ENCODE data around the gene SDHD. TPM values are rescaled to one million over a fixed set of nuclear protein-coding genes. Genes with fewer than 3 reads are reported as not detected.
A peak's percentile ranks its signal among the peaks of the same experiment; 100 is the strongest.

SDHD gene
- total RNA-seq, 4 donors from 2014 or later: 112 to 148 (median 128) TPM

GRCh38 chr11:112115386-112115785 lies 28.7 kb downstream of the SDHD start:
- Histone ChIP-seq H3K9me3 (no peaks in the 10 kb centered on the region), H3K36me3 (peaks cover 0 to 7% (median 0%) of the 10 kb centered on the region in 4 donors), H3K4me3 (no peak overlapping the region), H3K27me3 (no peaks in the 10 kb centered on the region), H3K27ac (replicated peaks in 1 of 4) (no peak overlapping the region), H3K4me1 (peaks cover 0 to 7% (median 3%) of the 10 kb centered on the region in 4 donors)
- TF ChIP-seq CTCF (IDR thresholded peaks at IDR 0.05): no peak
- no peak for TF ChIP-seq POLR2A (IDR thresholded peaks at IDR 0.05; ENCODE audit: low read depth)
- TF ChIP-seq EP300 (IDR thresholded peaks at IDR 0.05): no peak
- no peak for TF ChIP-seq POLR2AphosphoS5 (IDR thresholded peaks at IDR 0.05)
- DNase-seq (ENCODE audit: extremely low spot score): peak; percentile 10
- WGBS: 82% methylated on average over 5 of the region's 5 CpGs
- intact Hi-C loops (cut with DNase I): loop anchor here (2.0 to 10.0 kb wide), 2 partner anchors 59 to 169 kb away; partner anchors contain the start of gene BCO2

- intact Hi-C loops (cut with DNase I): loop anchor here (10.0 kb wide), 1 partner anchor 167 kb away; no protein-coding TSS in a partner anchor
- TF ChIP-seq POLR2AphosphoS5 (IDR thresholded peaks at IDR 0.05) (no peak), EP300 (IDR thresholded peaks at IDR 0.05) (no peak), POLR2A (IDR thresholded peaks at IDR 0.05; ENCODE audit: low read depth) (no peak), CTCF (IDR thresholded peaks at IDR 0.05) (no peak)
- DNase-seq (ENCODE audit: extremely low spot score): no peak
- no peaks in the 10 kb centered on the region for H3K27me3 ChIP-seq
- peaks cover 0 to 7% (median 0%) of the 10 kb centered on the region in 4 donors for H3K36me3 ChIP-seq
- H3K4me3 ChIP-seq: no peak overlapping the region
- peaks cover 0 to 7% (median 3%) of the 10 kb centered on the region in 4 donors for H3K4me1 ChIP-seq
- 83% methylated on average over 2 of the region's 2 CpGs for WGBS
- H3K9me3 ChIP-seq: no peaks in the 10 kb centered on the region
- no peak overlapping the region for H3K27ac ChIP-seq (replicated peaks in 1 of 4)
Measured at GRCh38 chr11:112118176-112118575, 31.5 kb downstream of the SDHD start.

- peaks cover 0 to 7% (median 0%) of the 10 kb centered on the region in 4 donors for H3K36me3 ChIP-seq
- no peaks in the 10 kb centered on the region for H3K27me3 ChIP-seq
- intact Hi-C loops (cut with DNase I): no loop called here
- H3K27ac ChIP-seq (replicated peaks in 1 of 4): no peak overlapping the region
- no peaks in the 10 kb centered on the region for H3K9me3 ChIP-seq
- no peaks in the 10 kb centered on the region for H3K4me1 ChIP-seq
- TF ChIP-seq CTCF (IDR thresholded peaks at IDR 0.05): no peak
- no peak overlapping the region for H3K4me3 ChIP-seq
- WGBS: 97% methylated on average over 5 of the region's 5 CpGs
- DNase-seq (ENCODE audit: extremely low spot score): no peak
Measured at GRCh38 chr11:112121981-112122615, 35.4 kb downstream of the SDHD start.

GRCh38 chr11:112123129-112123528 lies 36.5 kb downstream of the SDHD start:
- H3K4me3 ChIP-seq: no peak overlapping the region
- H3K27ac ChIP-seq (replicated peaks in 1 of 4): no peak overlapping the region
- no peak for DNase-seq (ENCODE audit: extremely low spot score)
- peaks cover 0 to 7% (median 0%) of the 10 kb centered on the region in 4 donors for H3K36me3 ChIP-seq
- no peaks in the 10 kb centered on the region for H3K27me3 ChIP-seq
- H3K9me3 ChIP-seq: no peaks in the 10 kb centered on the region
- intact Hi-C loops (cut with DNase I): no loop called here
- 63% methylated on average over 4 of the region's 4 CpGs for WGBS
- TF ChIP-seq CTCF (IDR thresholded peaks at IDR 0.05): no peak
- TF ChIP-seq EP300 (IDR thresholded peaks at IDR 0.05): no peak
- no peak for TF ChIP-seq POLR2AphosphoS5 (IDR thresholded peaks at IDR 0.05)
- H3K4me1 ChIP-seq: peaks cover 0 to under 1% (median 0%) of the 10 kb centered on the region in 4 donors

- Histone ChIP-seq H3K27me3 (no peaks in the 10 kb centered on the region), H3K9me3 (no peaks in the 10 kb centered on the region), H3K4me3 (no peak overlapping the region), H3K4me1 (peaks cover 0 to 12% (median 11%) of the 10 kb centered on the region in 4 donors), H3K36me3 (no peaks in the 10 kb centered on the region), H3K27ac (replicated peaks in 1 of 4) (no peak overlapping the region)
- intact Hi-C loops (cut with DNase I): loop anchor here (5.0 kb wide), 1 partner anchor 40 kb away; the partner anchor contains the start of gene TEX12
- WGBS: 98% methylated on average over 2 of the region's 2 CpGs
- TF ChIP-seq POLR2AphosphoS5 (IDR thresholded peaks at IDR 0.05) (no peak), POLR2A (IDR thresholded peaks at IDR 0.05; ENCODE audit: low read depth) (no peak), EP300 (IDR thresholded peaks at IDR 0.05) (no peak), CTCF (IDR thresholded peaks at IDR 0.05) (no peak)
- DNase-seq (ENCODE audit: extremely low spot score): no peak
Measured at GRCh38 chr11:112127056-112127455, 40.4 kb downstream of the SDHD start.
